HG03460 (cell line): ENCODE results near the gene PLPPR3.
"Not testable (repeated sequence)": the region's sequence is repeated elsewhere in the genome, so short reads cannot be mapped to it uniquely, and the experiment has no call there.

Experiments used
- ATAC-seq: cut with Tn5 transposase; IDR thresholded peaks from one replicate; pipeline ENCODE4 v1.9.1; 2021; ENCODE audit not compliant: unreplicated experiment

The PLPPR3 gene

GRCh38 chr19:829129-829758 lies 7.5 kb upstream of the PLPPR3 start:
- ATAC-seq = no peak

DNA sequence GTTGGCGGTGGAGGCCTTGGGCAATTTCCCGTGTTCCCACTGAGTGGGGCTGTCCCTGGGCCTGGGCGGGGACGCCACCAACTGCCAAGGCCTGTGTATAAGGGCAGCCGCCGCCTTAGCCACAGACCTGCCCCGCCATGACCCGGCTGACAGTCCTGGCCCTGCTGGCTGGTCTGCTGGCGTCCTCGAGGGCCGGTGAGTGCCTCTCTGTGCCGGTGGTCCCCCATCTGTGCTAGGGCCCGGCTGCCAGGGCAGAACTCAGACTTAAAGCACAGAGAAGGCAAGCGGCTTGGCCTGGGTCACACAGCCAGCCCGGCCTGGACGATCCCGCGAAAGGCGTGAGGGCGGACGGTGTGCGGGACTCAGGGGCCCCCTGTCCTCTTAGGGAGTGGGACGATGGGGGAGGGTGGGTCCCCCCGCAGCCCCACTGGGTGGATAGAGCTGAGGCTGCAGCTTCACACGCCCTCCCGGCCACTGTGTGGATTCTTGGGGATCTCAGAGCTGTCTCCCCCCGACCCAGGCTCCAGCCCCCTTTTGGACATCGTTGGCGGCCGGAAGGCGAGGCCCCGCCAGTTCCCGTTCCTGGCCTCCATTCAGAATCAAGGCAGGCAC lies 6.1 kb upstream of the PLPPR3 start, which contains the start of gene AZU1:
Gene AZU1, plus strand, starts transcription at position 128 of the 612 bp plus-strand sequence. Its CDS starts 10 bp downstream, at position 138.
- no peak for ATAC-seq

GRCh38 chr19:827314-827709 lies 5.6 kb upstream of the PLPPR3 start:
- ATAC-seq = no peak

GRCh38 chr19:825897-826644 lies 4.3 kb upstream of the PLPPR3 start:
- no peak for ATAC-seq

DNA sequence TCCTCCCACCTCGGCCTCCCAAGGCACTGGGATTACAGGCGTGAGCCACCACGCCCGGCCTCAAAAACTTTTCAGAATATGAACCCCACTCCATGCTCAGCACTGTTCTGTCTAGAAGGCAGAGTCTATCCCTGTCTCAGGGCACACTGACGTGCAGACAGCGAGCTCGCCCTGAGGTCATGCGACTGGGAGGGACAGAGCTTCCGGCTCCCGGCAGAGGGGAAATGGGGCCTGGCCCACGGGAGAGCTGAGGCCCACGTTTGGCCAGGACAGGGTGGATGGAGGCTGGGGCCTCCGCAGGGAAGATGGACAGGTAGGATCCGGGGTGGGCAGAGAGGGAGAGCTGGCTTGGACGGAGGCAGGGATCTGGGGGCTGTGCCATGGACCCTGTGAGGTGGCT lies 3.1 kb upstream of the PLPPR3 start:
- no peak for ATAC-seq

DNA sequence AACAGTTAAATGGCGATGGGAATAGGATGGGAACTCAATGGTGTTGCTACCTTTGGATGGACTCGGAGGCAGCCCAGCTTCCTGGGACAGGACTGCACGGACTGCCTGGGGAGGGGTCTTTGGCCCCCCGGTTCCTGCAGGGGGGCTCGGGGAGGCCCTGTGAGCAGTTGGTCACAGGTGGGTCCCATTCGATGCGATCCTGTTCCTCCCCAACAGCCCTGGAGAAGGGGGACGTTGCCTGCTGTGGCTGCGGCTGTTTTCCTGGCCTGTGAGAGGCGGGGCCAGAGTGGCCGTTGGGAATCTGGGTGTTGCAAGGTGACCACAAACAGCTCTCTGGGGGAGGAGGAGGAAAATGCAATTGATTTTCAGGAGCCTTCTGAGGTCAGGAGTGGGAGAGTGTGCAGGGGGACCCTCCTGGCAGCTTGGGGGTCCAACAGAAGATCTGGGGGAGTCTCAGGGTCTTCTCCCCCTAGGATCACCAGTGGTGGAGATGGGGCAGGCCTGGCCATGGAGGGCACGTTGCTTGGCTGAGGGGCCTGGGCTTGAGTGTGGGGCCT lies 1.9 kb upstream of the PLPPR3 start:
- ATAC-seq = no peak

DNA sequence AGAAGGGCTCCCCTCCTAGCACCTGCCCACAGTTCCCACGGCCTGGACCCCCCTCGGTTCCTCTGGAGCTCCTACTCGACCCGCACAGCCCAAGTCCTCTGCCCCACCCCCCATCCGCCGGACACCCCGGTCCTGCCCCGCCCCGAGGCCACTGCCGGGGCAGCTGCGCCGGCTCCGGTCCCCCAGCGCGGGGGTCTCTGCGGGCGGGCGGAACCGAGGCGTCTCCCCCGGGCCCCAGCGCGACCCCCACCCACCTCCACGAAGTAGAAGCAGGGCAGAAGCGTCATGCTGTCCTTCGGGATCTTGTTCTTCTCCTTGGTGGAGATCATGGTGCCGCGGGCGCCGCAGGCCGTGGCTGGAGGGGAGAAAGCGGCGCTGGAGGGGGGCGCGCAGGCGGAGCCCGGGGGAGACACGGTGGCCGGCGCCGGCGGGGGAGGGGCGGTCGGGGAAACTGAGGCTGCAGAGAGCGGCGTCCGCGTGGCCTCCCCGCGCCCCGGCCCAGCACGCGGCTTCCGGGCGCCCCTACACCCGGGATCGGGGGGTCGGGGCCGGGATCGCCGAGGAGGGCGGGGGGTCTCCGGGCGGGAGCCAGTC lies 427 bp downstream of the PLPPR3 start:
- no peak for ATAC-seq

GRCh38 chr19:820212-820611 lies 1.5 kb downstream of the PLPPR3 start:
- ATAC-seq = not testable (repeated sequence)

- no peak for ATAC-seq
These were observed 5.3 kb downstream of the PLPPR3 start for GRCh38 chr19:816500-816857.

DNA sequence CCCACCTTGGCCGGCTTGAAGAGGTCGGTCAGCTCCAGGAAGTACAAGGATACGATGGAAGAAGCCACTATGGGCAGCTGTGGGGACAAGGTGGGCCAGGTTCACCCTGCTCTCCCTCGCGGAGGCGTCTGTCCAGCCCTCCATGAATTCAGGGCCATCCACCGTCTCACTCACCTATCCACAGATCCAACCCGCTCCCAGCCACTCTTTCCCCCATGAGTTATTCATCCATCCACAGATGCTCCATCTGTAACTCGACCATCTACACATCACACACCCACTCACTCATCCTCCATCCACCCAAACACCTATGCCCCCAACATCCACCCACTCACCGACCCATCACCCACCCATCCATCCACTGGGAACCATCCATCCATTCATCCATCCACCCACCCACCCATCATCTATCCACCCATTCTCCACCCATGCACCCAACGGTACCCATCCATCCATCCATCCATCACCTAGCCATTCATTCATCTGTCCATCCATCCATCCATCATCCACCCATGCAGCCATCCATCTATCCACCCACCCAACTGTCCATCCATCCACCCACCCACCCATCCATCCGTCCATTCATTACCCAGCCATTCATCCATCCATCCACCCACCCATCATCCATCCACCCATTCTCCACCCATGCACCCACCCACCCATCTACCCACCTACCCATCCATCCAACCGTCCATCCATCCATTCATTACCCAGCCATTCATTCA lies 5.8 kb downstream of the PLPPR3 start:
- no peak for ATAC-seq

GRCh38 chr19:815079-815774 lies 6.5 kb downstream of the PLPPR3 start:
- ATAC-seq = no peak

DNA sequence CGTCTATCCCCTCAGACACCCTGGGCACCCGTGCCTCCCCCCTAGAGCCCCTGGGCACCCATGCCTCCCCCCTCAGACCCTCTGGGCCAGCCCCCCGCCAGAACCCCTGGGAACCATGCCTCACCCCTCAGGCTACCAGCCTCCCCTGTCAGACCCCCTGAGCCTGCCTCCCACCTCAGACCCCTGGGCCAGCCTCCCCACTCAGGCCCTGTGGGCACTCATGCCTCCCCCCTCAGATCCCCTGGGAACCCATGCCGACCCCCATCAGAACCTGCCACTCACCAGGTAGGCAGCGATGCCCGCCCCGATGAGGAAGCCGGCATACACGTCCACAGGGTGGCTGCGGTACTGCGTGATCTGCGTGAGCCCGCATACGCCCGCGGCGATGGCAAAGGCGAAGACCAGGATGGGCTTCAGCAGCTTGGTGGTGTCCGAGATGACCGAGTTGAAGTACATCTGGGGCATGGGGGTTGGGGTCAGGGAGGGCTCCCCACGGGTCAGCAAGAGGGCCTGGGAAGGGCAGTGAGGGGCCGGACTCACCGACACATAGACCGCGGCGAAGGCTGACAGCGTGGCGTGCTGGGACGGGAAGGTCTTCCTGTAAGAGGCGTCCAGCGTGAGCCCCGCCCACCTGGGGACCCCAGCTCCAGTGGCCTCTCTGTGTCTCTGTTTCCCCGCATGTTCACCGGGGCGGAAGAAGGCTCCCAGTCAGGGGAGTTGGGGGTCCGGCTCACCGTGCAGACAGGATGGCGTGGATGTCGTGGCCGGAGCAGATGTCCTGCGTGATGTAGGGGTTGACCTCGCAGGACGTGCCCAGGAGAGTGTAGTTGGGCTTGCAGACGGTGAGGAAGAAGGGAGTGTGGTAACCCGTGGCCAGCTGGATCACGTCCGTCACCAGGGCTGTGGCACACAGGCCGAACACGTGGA lies 7.3 kb downstream of the PLPPR3 start:
- ATAC-seq = no peak

DNA sequence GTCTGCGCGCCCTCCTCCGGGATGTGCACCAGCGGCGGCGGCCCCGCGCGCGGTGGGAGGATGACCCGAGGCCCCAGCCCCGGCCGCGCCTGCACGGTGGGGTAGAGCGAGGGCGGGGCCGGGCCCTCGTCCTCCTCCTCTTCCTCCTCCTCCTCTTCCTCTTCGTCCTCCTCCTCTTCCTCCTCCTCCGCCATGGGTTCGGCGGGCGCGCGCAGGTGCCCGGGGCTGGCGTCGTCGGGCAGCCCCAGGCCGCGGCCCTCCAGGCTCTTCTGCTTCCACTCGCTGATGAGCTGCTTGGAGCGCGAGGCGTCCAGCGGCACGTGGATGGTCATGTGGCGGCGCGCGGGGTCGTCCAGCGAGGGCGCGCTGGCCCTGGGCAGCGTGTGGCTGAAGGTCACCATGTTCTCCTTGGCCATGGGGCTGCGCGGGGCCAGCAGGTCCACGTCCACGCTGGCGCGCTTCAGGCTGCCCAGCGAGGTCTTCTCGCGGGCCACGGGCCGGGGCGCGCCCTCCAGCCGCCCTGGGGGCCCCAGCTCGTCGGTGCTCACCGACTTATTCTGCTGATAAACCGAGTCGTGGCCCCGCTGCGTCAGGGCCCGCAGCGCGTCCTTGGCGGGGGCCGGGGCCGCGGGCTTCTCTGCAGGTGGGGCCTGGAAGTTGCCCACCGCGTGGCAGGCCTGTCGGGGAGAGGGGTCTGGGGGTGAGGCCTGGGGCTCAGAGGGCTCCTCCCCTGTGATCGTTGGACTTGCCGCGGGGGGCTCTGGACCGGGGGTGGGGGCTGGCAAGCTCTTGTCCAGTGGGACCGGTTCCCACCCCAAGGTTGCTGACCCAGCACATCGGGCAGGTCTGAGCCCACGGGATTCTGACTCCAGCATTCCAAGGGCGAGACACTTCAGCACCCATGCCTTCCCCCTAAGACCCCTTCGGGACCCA lies 8.3 kb downstream of the PLPPR3 start:
- no peak for ATAC-seq

- no peak for ATAC-seq
These were observed 9.0 kb downstream of the PLPPR3 start for GRCh38 chr19:812747-813218.

- no peak for ATAC-seq
These were observed 9.6 kb downstream of the PLPPR3 start for GRCh38 chr19:812049-812746.

GRCh38 chr19:811506-812048 lies 10.2 kb downstream of the PLPPR3 start:
- no peak for ATAC-seq

- no peak for ATAC-seq
These were observed 10.8 kb downstream of the PLPPR3 start for GRCh38 chr19:810883-811489.
